ENCODE measurements around the gene CITED4.

- TF ChIP-seq CTCF (IDR thresholded peaks at IDR 0.05) (no peak), POLR2A (IDR thresholded peaks at IDR 0.05) (no peak), EP300 (IDR thresholded peaks at IDR 0.05) (no peak)
Measured at GRCh38 chr1:40856656-40857302, 5.4 kb downstream of the CITED4 start.
